GF-D8 (cell line): ENCODE data around the gene THBS1.

ENCODE experiments used
- DNase-seq: peaks from one replicate; lab custom pipeline; 2025; lab: John Stamatoyannopoulos, UW

The THBS1 gene

DNA sequence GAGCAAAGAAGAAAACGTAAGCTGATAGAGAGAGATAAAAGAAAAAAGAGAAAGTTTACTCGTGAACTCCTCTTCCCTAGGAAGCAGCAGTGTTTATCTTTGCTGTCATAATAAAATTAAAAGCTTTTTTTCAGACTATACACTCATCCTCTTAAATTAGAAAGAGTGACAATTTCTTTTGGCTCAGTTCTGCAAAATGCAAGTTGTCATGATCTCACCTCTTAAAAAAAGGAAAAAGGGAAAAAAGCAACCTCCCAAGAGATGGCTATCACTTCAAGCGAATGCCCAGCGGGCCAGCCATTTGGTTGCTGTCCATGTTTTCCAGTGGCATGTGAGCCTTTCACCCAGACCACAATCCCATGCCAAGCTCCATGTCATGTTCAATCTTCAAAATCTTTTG is 7.0 kb upstream of the THBS1 start:
- no peak for DNase-seq

GRCh38 chr15:39574427-39574826 is 6.5 kb upstream of the THBS1 start:
- DNase-seq, result no peak

GRCh38 chr15:39575180-39575579 is 5.7 kb upstream of the THBS1 start:
- no peak for DNase-seq

DNA sequence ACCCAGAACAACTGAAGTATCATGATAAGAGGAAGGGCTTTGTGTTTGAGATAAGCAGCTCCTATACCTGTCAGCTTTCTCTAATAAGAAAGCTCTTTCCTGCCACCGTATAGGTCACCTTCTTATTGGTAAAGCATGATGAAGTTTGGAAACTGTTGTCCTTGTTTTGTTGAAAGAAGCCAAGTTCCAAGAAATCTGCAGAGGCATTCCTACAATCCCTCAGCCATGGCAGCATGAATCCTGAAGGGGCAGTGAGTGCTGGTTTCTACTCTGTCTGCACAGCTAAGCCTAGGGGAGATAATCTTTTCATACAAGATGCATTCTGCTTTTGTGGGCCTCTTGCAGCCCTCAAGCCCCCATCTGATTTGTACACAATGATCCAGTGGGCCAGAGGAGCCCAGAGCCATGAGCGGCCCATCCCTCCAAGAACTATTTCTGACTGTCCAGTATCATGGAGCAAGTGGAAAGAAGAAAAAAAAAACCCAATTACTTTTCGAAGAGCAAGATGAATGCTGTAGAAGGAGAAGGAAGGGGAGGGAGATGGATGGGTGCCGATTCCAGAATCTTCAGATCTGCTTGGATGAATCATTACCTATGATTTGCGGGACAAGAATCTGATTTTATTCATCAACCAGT is 1.9 kb upstream of the THBS1 start:
- no peak for DNase-seq

DNA sequence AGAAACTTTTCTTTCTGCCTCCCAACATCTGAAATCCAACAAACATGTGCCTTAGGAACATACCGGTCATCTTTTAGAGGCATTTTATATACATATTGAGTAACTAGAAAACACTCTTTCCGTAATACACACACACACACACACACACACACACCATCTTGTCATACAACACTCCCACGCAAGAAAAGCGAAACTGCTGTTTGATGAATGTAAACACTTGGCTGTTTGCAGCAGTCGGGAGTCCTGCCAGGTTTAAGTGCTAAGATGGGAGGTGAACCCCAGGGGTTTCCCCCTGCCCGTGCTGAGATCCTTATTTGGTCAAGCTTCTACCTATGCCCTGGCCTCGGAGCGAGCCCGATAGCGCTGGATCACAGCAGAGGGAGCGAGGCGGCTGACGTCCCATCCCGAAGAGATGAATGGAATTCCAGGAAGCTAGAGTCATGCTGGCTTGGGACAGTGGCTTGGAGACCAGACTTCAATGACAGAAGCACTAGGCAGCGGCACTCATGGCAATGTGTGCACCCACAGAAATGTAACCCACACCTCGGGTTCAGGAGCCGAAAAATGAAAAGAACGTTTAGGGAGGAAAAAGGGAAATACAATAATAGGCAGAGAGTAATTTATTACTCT is 1.3 kb upstream of the THBS1 start:
- DNase-seq, result no peak

DNA sequence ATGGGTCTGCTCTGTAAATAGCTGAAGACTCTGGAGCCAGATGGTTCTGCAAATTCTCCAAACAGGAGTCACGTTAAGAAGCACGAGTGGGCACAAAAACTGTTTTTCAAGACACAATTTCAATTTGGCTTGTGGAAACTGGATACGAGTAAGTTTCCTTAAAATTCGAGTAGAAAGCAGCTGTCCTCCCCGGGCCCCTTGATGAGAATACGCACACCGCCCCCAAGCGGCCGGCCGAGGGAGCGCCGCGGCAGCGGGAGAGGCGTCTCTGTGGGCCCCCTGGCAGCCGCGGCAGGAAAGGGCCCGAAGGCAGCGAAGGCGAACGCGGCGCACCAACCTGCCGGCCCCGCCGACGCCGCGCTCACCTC is 778 bp upstream of the THBS1 start:
- DNase-seq, result no peak

GRCh38 chr15:39581242-39581792 is 438 bp downstream of the THBS1 start:
- no peak for DNase-seq

DNA sequence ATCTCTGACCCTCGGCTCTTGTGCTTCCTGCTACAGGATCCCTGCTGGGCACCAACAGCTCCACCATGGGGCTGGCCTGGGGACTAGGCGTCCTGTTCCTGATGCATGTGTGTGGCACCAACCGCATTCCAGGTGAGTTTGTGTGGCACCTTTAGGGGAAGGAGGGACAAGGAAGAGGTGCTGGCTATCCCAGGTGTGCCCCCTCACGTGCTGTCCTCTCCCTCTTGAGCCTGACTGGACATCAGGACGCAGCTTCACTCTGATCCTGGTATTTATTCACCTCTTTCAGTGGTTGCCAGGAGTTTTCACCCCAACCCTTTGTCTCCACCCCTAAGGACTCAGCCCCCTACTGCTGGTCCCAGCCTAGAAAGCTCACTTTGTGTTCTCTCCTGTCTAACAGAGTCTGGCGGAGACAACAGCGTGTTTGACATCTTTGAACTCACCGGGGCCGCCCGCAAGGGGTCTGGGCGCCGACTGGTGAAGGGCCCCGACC is 960 bp downstream of the THBS1 start:
- DNase-seq, result no peak

DNA sequence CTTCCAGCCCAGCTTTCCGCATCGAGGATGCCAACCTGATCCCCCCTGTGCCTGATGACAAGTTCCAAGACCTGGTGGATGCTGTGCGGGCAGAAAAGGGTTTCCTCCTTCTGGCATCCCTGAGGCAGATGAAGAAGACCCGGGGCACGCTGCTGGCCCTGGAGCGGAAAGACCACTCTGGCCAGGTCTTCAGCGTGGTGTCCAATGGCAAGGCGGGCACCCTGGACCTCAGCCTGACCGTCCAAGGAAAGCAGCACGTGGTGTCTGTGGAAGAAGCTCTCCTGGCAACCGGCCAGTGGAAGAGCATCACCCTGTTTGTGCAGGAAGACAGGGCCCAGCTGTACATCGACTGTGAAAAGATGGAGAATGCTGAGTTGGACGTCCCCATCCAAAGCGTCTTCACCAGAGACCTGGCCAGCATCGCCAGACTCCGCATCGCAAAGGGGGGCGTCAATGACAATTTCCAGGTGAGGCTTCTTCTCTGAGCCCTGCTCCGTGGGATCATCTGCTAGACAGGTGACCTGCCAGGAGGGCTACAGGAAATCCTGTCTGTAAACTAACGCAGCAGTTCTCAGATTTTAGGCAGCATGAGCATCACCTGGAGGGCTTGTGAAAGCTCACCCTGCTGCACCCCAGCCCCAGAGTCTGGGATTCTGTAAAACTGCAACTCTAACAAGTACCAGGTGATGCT is 1.6 kb downstream of the THBS1 start:
- no peak for DNase-seq

- DNase-seq, result no peak
Measured at GRCh38 chr15:39582977-39583595, 2.2 kb downstream of the THBS1 start.

DNA sequence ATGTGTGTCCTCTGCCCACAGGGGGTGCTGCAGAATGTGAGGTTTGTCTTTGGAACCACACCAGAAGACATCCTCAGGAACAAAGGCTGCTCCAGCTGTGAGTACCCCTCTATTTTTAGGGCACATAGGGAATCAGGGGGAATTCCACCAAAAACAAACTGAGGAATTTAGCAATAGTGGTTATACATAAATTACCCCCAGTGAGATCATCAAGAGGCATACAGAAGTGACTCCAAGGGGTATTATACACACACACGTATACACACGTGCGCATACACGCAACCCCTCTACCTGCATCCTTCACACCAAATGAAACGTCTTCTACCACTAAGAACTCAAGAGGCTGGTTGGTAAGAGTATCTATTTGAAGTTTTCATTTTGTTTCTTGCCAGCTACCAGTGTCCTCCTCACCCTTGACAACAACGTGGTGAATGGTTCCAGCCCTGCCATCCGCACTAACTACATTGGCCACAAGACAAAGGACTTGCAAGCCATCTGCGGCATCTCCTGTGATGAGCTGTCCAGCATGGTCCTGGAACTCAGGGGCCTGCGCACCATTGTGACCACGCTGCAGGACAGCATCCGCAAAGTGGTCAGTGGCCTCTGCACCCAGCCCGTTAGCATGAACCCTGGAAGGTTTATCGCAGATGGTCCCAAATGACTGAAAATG is 2.9 kb downstream of the THBS1 start:
- DNase-seq, result no peak

DNA sequence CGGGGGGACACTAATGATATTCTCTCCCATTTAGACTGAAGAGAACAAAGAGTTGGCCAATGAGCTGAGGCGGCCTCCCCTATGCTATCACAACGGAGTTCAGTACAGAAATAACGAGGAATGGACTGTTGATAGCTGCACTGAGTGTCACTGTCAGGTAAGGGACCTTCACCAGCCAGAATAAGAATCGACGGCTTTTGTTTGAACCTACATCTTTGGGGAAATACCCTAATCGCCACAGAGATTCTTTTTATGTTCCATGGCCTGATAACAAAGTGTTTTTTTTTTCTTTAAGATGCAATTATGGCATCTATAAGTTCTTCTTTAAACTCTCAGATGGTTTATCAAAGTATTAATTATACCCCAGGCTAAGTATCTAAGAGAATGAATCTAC is 3.4 kb downstream of the THBS1 start:
- no peak for DNase-seq

GRCh38 chr15:39584662-39585388 is 3.9 kb downstream of the THBS1 start:
- DNase-seq, result no peak

- DNase-seq, result no peak
Measured at GRCh38 chr15:39585389-39585841, 4.5 kb downstream of the THBS1 start.

GRCh38 chr15:39585871-39586301 is 5.0 kb downstream of the THBS1 start:
- DNase-seq, result no peak

- no peak for DNase-seq
Measured at GRCh38 chr15:39586387-39587095, 5.7 kb downstream of the THBS1 start.

- no peak for DNase-seq
Measured at GRCh38 chr15:39587096-39587721, 6.3 kb downstream of the THBS1 start.

DNA sequence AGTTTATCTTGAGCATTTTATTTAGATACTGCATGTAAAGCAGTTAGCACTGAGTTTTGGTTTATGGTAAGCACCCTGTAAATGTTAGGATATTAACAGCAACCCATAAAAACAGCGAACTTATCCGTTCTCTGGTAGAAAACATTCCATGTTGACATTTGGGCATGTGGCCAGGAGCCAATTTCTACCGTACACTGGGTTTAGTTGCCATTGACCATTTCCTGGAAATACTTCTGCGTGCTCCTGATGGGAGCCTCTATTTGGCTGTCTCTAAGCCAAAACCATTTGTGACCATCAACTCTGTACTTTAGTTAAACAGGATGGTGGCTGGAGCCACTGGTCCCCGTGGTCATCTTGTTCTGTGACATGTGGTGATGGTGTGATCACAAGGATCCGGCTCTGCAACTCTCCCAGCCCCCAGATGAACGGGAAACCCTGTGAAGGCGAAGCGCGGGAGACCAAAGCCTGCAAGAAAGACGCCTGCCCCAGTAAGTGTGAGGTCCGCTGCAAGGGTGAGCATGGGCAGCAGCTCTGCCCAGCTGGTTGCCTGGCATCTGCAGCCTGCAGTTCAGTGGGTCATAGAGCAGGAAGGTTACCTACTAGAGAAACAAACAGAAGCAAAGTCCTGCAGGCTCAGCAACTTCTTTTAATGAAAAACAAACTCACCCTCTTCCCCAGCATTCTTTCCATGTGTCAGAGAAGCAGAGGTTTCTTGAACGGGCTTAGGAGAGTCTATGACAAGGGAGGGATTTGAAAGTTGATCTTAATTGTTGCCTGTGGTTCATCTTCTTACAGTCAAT is 7.1 kb downstream of the THBS1 start:
- DNase-seq, result no peak

DNA sequence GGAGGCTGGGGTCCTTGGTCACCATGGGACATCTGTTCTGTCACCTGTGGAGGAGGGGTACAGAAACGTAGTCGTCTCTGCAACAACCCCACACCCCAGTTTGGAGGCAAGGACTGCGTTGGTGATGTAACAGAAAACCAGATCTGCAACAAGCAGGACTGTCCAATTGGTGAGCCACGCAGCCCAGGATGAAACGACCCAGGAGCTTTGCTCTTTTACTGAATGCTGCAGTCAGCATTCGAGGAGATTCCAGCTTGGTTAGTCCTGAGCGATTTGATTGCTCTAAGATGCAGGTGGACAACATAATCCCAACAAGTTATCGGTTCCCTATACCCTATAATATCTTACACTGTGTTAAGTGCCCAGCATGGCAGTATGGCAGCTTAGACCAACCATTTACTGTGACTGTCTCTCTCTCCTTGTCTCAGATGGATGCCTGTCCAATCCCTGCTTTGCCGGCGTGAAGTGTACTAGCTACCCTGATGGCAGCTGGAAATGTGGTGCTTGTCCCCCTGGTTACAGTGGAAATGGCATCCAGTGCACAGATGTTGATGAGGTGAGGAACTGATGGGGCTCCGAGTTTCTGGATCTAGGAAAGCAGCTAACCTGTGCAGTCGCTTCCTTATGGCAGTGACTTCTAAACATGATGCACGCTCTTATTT is 7.8 kb downstream of the THBS1 start:
- no peak for DNase-seq
